ENCODE results near the gene ATP11A.
"Not testable (repeated sequence)": the region's sequence is repeated elsewhere in the genome, so short reads cannot be mapped to it uniquely, and the experiment has no call there.

The ATP11A gene

GRCh38 chr13:112693831-112694497 is 4.1 kb downstream of the ATP11A start:
- no peak for DNase-seq

GRCh38 chr13:112695121-112695520 is 5.3 kb downstream of the ATP11A start:
- DNase-seq: no peak

DNA sequence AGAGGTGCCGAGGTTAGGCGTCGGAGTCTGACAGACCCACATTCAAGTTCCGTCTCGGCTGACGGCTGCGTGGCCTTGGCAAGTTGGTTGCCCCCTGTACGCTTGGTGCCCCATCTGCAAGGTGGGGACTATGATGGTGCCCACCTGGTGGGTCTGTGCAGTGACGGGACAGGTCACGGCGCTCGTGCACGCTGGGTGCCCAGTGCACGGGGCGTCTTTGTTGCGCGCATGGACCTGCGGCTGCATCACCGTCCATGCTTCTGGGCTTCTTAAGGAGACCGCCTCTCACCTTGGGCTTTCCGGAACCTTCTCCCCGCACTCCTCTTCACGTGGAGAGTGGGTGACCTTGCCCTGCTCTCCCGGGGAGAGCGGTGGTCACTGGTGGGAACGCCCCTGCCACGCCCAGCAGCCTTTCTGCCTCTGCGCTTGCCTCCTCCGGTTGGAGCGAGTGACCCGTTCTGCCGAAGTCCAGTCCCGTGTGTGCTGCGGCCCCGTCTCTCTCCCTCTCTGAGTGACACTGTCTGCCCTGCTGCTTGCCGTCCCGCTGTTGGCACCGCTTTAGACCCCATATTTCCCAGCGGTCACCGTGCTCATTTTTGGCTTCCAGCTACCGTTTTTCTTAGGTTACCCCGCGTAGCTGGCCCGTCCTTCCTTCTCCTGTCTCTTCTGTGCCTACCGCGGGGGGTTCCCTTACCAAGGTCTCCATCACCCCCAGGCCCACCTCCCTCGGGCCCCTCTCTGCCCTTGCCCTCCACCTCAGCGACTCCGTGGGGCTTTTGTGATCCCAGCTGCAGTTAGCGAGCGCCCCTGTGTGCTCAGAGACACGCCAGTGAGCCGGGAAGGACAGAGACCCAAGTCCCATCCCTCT is 6.4 kb downstream of the ATP11A start:
- DNase-seq: no peak

- no peak for DNase-seq
Measured at GRCh38 chr13:112696869-112697465, 7.1 kb downstream of the ATP11A start.

GRCh38 chr13:112697756-112698655 is 8.2 kb downstream of the ATP11A start:
- DNase-seq: no peak

GRCh38 chr13:112699322-112699918 is 9.6 kb downstream of the ATP11A start:
- DNase-seq: no peak

- no peak for DNase-seq
Measured at GRCh38 chr13:112700291-112701060, 10.6 kb downstream of the ATP11A start.

GRCh38 chr13:112702341-112702985 is 12.6 kb downstream of the ATP11A start:
- no peak for DNase-seq

GRCh38 chr13:112702986-112703379 is 13.1 kb downstream of the ATP11A start:
- DNase-seq: no peak

GRCh38 chr13:112703449-112704284 is 13.8 kb downstream of the ATP11A start:
- DNase-seq: no peak

DNA sequence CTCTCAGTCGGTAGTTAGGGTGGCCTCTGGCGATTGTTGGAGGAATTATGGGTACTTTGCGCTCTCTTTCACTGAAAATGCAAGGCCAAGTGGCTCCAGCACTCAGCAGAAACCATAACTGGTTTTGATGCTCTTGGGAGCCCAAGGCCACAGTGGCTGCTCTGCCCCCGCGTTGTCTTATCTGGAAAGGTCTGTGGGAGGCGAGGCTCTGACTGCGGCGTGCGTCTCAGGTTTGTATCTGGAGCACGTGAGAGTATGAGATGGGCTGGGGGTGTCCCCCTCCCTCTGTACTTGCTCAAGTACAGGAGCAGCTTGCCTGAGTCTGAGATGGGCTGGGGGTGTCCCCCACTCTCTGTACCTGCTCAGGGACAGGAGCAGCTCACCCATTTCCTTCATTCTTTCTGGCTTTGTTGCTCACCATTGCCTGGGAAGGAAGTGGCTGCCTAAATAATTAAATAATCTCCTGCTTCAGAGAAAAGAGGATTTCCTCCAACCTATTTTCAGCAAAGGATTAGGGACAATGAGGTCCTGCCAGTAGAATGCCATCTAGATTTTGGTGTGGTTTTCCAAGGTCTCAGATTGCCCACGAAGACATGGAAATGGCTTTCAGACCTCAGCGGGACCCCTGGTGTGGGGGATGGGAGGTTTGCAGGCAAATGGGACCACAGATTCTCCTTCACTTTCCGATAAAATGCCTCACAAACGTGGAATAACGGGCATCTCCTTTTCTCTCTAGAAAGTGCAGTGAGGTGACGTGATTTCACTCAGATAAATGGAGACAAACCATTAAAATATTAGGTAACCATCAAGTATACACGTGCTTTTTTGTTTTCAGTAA is 14.7 kb downstream of the ATP11A start:
- DNase-seq: no peak

GRCh38 chr13:112705286-112705685 is 15.4 kb downstream of the ATP11A start:
- DNase-seq: no peak

DNA sequence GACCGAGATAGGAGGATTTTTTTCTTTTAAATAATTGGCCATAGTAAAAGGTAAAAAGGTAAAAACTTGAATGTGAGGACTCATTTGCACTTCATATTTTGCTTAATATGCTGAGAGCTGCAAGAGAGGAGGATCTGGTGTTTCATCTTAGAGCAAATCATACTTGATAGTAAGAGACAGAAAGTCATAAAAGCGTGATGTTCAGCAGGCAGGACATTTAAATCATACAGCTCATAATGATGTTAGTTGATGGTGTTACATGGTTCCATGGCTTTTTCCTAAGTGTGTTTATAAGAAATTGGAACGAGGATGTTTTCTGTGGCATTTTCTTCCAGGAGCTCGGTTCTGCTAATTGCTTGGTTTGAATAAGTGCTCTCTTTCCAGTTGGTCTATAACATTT is 16.3 kb downstream of the ATP11A start:
- DNase-seq: no peak

DNA sequence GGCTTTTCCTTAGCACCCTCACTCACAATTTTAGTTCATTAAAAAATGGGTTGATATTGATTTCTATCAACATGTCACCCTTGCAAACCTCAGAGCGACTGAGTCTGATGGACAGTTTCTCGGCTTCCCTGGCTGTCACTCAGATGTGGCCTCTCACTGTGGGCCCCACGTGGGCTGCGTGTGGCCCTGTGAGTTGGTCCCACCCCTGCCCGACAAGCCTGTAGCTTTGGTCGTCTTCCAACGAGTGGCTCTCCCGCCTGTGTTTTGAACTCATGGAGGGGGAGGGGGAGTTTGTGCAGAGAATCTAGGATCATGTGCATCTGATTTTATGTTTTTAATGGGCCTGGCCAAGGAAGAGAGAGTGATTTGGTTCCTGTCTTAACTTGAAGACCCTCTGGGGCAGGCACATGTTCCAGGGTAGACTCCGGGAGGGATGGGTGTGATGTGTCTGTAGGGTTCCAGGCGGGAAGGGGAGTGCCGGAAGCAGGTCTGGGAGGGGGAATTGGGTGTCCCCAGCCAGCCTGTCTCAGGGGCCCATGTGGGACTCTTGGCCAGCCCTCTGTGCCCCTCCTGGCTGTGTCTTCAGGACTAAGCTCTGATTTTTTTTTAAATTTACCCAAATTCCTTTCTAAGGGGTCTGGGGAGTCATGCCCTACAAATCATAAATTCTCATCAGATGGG is 18.9 kb downstream of the ATP11A start:
- DNase-seq: no peak

DNA sequence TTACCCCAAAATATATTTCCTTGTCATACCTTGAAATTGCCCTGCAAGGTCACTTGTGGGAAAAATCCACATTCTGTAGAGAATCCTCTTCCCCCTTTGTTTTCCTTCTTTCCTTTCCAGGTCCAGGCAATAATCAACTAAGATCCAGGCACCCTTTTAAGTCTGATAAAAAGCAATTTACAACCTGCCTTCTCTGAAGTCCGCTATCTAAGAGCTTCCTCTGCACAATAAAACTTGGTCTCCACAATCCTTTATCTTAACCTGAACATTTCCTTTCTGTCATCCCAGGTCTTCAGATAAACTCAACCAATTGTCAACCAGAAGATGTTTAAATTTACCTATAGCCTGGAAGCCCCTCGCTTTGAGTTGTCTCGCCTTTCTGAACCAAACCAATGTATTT is 19.5 kb downstream of the ATP11A start:
- DNase-seq: not testable (repeated sequence)

GRCh38 chr13:112709825-112710783 is 20.3 kb downstream of the ATP11A start:
- DNase-seq: no peak

- no peak for DNase-seq
Measured at GRCh38 chr13:112710855-112711527, 21.2 kb downstream of the ATP11A start.

All from activated CD4-positive, alpha-beta T cell treated with anti-CD3 and anti-CD28 coated beads, Interleukin-2, amount 50 U/mL, for 4 hours (primary cell).